Measurements from ENCODE around the gene LHFPL5. TPM values are rescaled to one million over a fixed set of nuclear protein-coding genes. Genes with fewer than 3 reads are reported as not detected.

Gene LHFPL5
- total and polyA plus RNA-seq, 2 experiments from 2014 or later = not detected

- no peaks in the 10 kb centered on the region; the same call in 2 of the 3 replicates for H3K9me3 Mint-ChIP-seq
- Histone ChIP-seq H3K4me2 (no peak overlapping the region), H3F3A (replicated peaks; ENCODE audit: low read depth) (0 out of 2 replicates have a peak, but pooled peaks cover 3% of the 10 kb centered on the region), H3K4me3 (no peak overlapping the region), H4K20me1 (replicated peaks; ENCODE audit: insufficient read depth) (no peaks in the 10 kb centered on the region), H3K9me2 (ENCODE audit: insufficient read depth) (no peaks in the 10 kb centered on the region), H3K27me3 (ENCODE audit: insufficient read depth) (no peaks in the 10 kb centered on the region), H3K79me2 (replicated peaks; ENCODE audit: insufficient read depth) (no peaks in the 10 kb centered on the region), H3K27ac (ENCODE audit: low read depth) (no peak overlapping the region), H3K4me1 (ENCODE audit: insufficient read depth) (no peaks in the 10 kb centered on the region), H2AFZ (no peak overlapping the region), H3K36me3 (ENCODE audit: insufficient read depth) (no peaks in the 10 kb centered on the region)
- H3K27me3 Mint-ChIP-seq (ENCODE audit: insufficient read depth, low read depth, poor library complexity) = peaks cover 8% of the 10 kb centered on the region
- no peaks in the 10 kb centered on the region for H3K36me3 Mint-ChIP-seq (ENCODE audit: low read depth)
- H3K4me3 Mint-ChIP-seq = no peak overlapping the region
- DNase-seq (ENCODE audit: low spot score) (no peak), ATAC-seq (no peak)
- H3K4me1 Mint-ChIP-seq = peaks cover 2% of the 10 kb centered on the region
- no peak overlapping the region for H3K27ac Mint-ChIP-seq
- no peak for TF ChIP-seq POLR2AphosphoS5 (IDR thresholded peaks at IDR 0.05; ENCODE audit: low read depth)
- no peak for TF ChIP-seq REST (IDR thresholded peaks at IDR 0.05; ENCODE audit: unreplicated experiment)
- TF ChIP-seq EZH2phosphoT487 (IDR thresholded peaks at IDR 0.05; ENCODE audit: unreplicated experiment) = no peak
- TF ChIP-seq NANOG (IDR thresholded peaks at IDR 0.05; ENCODE audit: borderline replicate concordance) = no peak
- TF ChIP-seq ZNF331 (CRISPR knock-in tag; IDR thresholded peaks at IDR 0.05; ENCODE audit: low read depth) = no peak
- no peak for TF ChIP-seq STAT1 (IDR thresholded peaks at IDR 0.05; ENCODE audit: unreplicated experiment)
- TF ChIP-seq CREB1 (CRISPR knock-in tag; IDR thresholded peaks at IDR 0.05; ENCODE audit: low read depth) = no peak
- TF ChIP-seq CTCF (conservative IDR thresholded peaks at IDR 0.05; ENCODE audit: low read depth in 2 of 2) = no peak
- no peak for TF ChIP-seq ZNF114 (CRISPR knock-in tag; IDR thresholded peaks at IDR 0.05)
- no peak for TF ChIP-seq EZH2 (IDR thresholded peaks at IDR 0.05; ENCODE audit: low read depth, unreplicated experiment)
- TF ChIP-seq ZNF462 (CRISPR knock-in tag; IDR thresholded peaks at IDR 0.05) = no peak
Observed at GRCh38 chr6:35769211-35769610, 35.9 kb upstream of the LHFPL5 start.
